A549 (cell line): ENCODE results near the gene RINL. TPM values are rescaled to one million over a fixed set of nuclear protein-coding genes. Genes with fewer than 3 reads are reported as not detected.

Experiments
- ATAC-seq, 2 experiments: fragments of 200-7000 bp in 1 of 2; fragments of >200 bp in 1 of 2; cut with Nextera tagmentation in 1 of 2; cut with Tn5 transposase in 1 of 2; 3 replicates each; pipeline versions ENCODE4 v1.8.0 to v1.9.1; 2018 to 2020; ENCODE audit warnings: mild to moderate bottlenecking in 1 of 2, moderate library complexity in 1 of 2
- CTCF ChIA-PET: fragments of 300-600 bp; sonication (Branson Sonifier 250); formaldehyde crosslinking; extraction: SDS; loops from one replicate; lab custom pipeline; 2021; ENCODE audit warnings: antibody characterized with exemption, inconsistent platforms; lab: Yijun Ruan, JAX
- POLR2A ChIA-PET: fragments of 350-600 bp; formaldehyde crosslinking; extraction: SDS; loops from one replicate; lab custom pipeline; 2021; ENCODE audit warnings: antibody characterized with exemption, inconsistent platforms; lab: Yijun Ruan, JAX
- DNase-seq, 2 experiments: peaks; one replicate each; pipeline versions ENCODE4 v3.0.0 to v3.0.0-alpha.2; 2011 to 2016; ENCODE audit warnings: low read depth in 1 of 2, low spot score in 1 of 2
- FAIRE-seq: peaks from 2 replicates; lab custom pipeline; 2011; peaks lifted over from hg19 to GRCh38; lab: Jason Lieb, UNC
- H3K27ac ChIP-seq, 2 experiments: fragments of >200 bp; sonication (Bioruptor Twin); formaldehyde crosslinking; 3 replicates each; pipeline ENCODE4 v1.5.1; 2016 to 2017
- H3K4me1 ChIP-seq: fragments of >200 bp; sonication (Bioruptor Twin); formaldehyde crosslinking; 3 replicates; pipeline ENCODE4 v1.6.1; 2016
- H3K4me2 ChIP-seq: fragments of >200 bp; sonication (Bioruptor Twin); formaldehyde crosslinking; 3 replicates; pipeline ENCODE4 v1.6.1; 2016
- H3K4me3 ChIP-seq: fragments of >200 bp; sonication (Bioruptor Twin); formaldehyde crosslinking; 3 replicates; pipeline ENCODE4 v1.5.1; 2016
- H3K9me3 ChIP-seq: fragments of >200 bp; sonication (Bioruptor Twin); formaldehyde crosslinking; 3 replicates; pipeline ENCODE4 v1.6.1; 2016
- BCL3 ChIP-seq: fragments of >200 bp; sonication (Bioruptor Twin); formaldehyde crosslinking; IDR thresholded peaks from 3 replicates; pipeline ENCODE4 v1.6.1; 2016
- CBX2 ChIP-seq: fragments of 200-600 bp; sonication (generic); IDR thresholded peaks from 2 replicates; pipeline ENCODE4 v1.6.1; 2016; ENCODE audit warnings: low read depth, mild to moderate bottlenecking, borderline replicate concordance
- CEBPB ChIP-seq, 2 experiments: fragments of >200 bp in 1 of 2; sonication (Bioruptor Twin) in 1 of 2; formaldehyde crosslinking in 1 of 2; IDR thresholded peaks; 2 replicates each; pipeline ENCODE4 v1.6.1; 2012 to 2016
- CHD2 ChIP-seq: fragments of 150-350 bp; IDR thresholded peaks from 2 replicates; pipeline ENCODE4 v1.6.1; 2014; ENCODE audit warnings: low read length; ENCODE audit not compliant: partially characterized antibody
- CHD4 ChIP-seq: fragments of 200-600 bp; sonication (generic); IDR thresholded peaks from 2 replicates; pipeline ENCODE4 v1.6.1; 2016; ENCODE audit warnings: antibody characterized with exemption, mild to moderate bottlenecking, borderline replicate concordance
- E2F6 ChIP-seq: IDR thresholded peaks from 2 replicates; pipeline ENCODE4 v1.6.1; 2012; ENCODE audit warnings: low read depth, borderline replicate concordance
- EHMT2 ChIP-seq: fragments of 200-600 bp; sonication (generic); IDR thresholded peaks from 2 replicates; pipeline ENCODE4 v1.6.1; 2016; ENCODE audit warnings: antibody characterized with exemption, low read depth, mild to moderate bottlenecking, moderate library complexity
- EP300 ChIP-seq, 2 experiments: fragments of >200 bp; sonication (Bioruptor Twin); formaldehyde crosslinking; IDR thresholded peaks; 2 replicates in 1 of 2; 3 replicates in 1 of 2; pipeline ENCODE4 v1.6.1; 2016 to 2017
- GATA3 ChIP-seq: IDR thresholded peaks from 2 replicates; pipeline ENCODE4 v1.6.1; 2012; ENCODE audit warnings: borderline replicate concordance
- HEYL ChIP-seq: fragments of 250-450 bp; sonication (Bioruptor Pico); IDR thresholded peaks from 2 replicates; pipeline ENCODE4 v1.8.0; 2021; ENCODE audit warnings: mild to moderate bottlenecking, moderate library complexity
- HOXA7 ChIP-seq: fragments of 250-450 bp; sonication (Bioruptor Pico); IDR thresholded peaks from 2 replicates; pipeline ENCODE4 v1.5.0; 2020; ENCODE audit warnings: mild to moderate bottlenecking, moderate library complexity
- JUN ChIP-seq, 2 experiments: fragments of >200 bp; sonication (Bioruptor Twin); formaldehyde crosslinking; IDR thresholded peaks; 2 replicates in 1 of 2; 3 replicates in 1 of 2; pipeline ENCODE4 v1.6.1; 2016 to 2017
- JUNB ChIP-seq: fragments of >200 bp; sonication (Bioruptor Twin); formaldehyde crosslinking; IDR thresholded peaks from 2 replicates; pipeline ENCODE4 v1.6.1; 2016
- KDM5A ChIP-seq: fragments of 200-600 bp; sonication (generic); IDR thresholded peaks from 2 replicates; pipeline ENCODE4 v1.6.1; 2016; ENCODE audit warnings: antibody characterized with exemption, mild to moderate bottlenecking
- MYC ChIP-seq: IDR thresholded peaks from 2 replicates; pipeline ENCODE4 v1.6.1; 2012; ENCODE audit warnings: mild to moderate bottlenecking, inconsistent platforms, low read length, improper control_type of control experiment, borderline replicate concordance
- NFE2L2 ChIP-seq: fragments of 150-350 bp; conservative IDR thresholded peaks from 2 replicates; pipeline ENCODE4 v1.6.1; 2014; ENCODE audit warnings: low read length
- NPAS2 ChIP-seq: fragments of 250-450 bp; sonication (Bioruptor Pico); IDR thresholded peaks from 2 replicates; pipeline ENCODE4 v1.8.0; 2022; ENCODE audit warnings: mild to moderate bottlenecking, moderate library complexity, borderline replicate concordance
- PBX3 ChIP-seq: IDR thresholded peaks from 2 replicates; pipeline ENCODE4 v1.6.1; 2012
- PHF8 ChIP-seq: fragments of 200-600 bp; sonication (generic); IDR thresholded peaks from 2 replicates; pipeline ENCODE4 v1.6.1; 2016; ENCODE audit warnings: low read depth, mild to moderate bottlenecking, antibody characterized with exemption, moderate library complexity, borderline replicate concordance
- POLR2A ChIP-seq: IDR thresholded peaks from 2 replicates; pipeline ENCODE4 v1.6.1; 2012; ENCODE audit warnings: mild to moderate bottlenecking, low read length
- REST ChIP-seq: fragments of 200-600 bp; sonication (generic); IDR thresholded peaks from 2 replicates; pipeline ENCODE4 v1.6.1; 2016; ENCODE audit warnings: antibody characterized with exemption, mild to moderate bottlenecking, moderate library complexity
- RNF2 ChIP-seq: fragments of 200-600 bp; sonication (generic); IDR thresholded peaks from 2 replicates; pipeline ENCODE4 v1.6.1; 2016; ENCODE audit warnings: low read depth, mild to moderate bottlenecking, antibody characterized with exemption, moderate library complexity, borderline replicate concordance
- SMC3 ChIP-seq: fragments of >200 bp; sonication (Bioruptor Twin); formaldehyde crosslinking; IDR thresholded peaks from 3 replicates; pipeline ENCODE4 v1.6.1; 2018; ENCODE audit warnings: inconsistent platforms
- TFCP2L1 ChIP-seq: fragments of 250-450 bp; sonication (Bioruptor Pico); IDR thresholded peaks from 2 replicates; pipeline ENCODE4 v1.5.0; 2021; ENCODE audit warnings: mild to moderate bottlenecking
- TP53 ChIP-seq: fragments of 250-450 bp; sonication (Bioruptor Pico); IDR thresholded peaks from 2 replicates; pipeline ENCODE4 v1.5.0; 2021; ENCODE audit warnings: mild to moderate bottlenecking, moderate library complexity
- ZFP36 ChIP-seq: fragments of 450-650 bp; IDR thresholded peaks from 2 replicates; pipeline ENCODE4 v1.6.1; 2014; ENCODE audit warnings: borderline replicate concordance; ENCODE audit not compliant: partially characterized antibody
- WGBS: methylation state at CpG from one replicate; pipeline ENCODE4 v1.1.6; 2017; ENCODE audit errors: missing lambda C conversion rate; 5-methylcytosine and 5-hydroxymethylcytosine counted together
- polyA plus RNA-seq, 4 experiments: library from polyadenylated mRNA; depleted of rRNA in 3 of 4; stranded (reverse); fragments of >200 nt; fragmentation: RNase III in 1 of 4; extraction: RNeasy Plus Mini Kit Qiagen cat#74134 plus additional on column Dnase treatment in 1 of 4; gene quantifications; 2 replicates in 3 of 4; 3 replicates in 1 of 4; pipeline ENCODE4 v1.2.3, GENCODE V29; 2011 to 2017

Gene RINL
- polyA plus RNA-seq, 2 of the 4 experiments (the other 2 are of a cell fraction), result 2.9 to 6.3 TPM

GRCh38 chr19:38850976-38851621, 27.0 kb downstream of the RINL start:
- Histone ChIP-seq H3K4me2 (peak overlapping the region; percentile 70), H3K4me3 (peak overlapping the region; percentile 64), H3K9me3 (no peaks in the 10 kb centered on the region), H3K4me1 (peaks cover 39% of the 10 kb centered on the region), H3K27ac (peak overlapping the region; percentile 93 to 95)
- ATAC-seq (no peak), DNase-seq (no peak), FAIRE-seq (no peak)
- CTCF ChIA-PET, result interaction anchor here (0.6 to 4.3 kb wide), 19 partner anchors 9 to 306 kb away, joined by 3 to 25 read pairs (median 4); partner anchors contain the start of genes LGALS7, MRPS12 and SARS2
- no peak for TF ChIP-seq HEYL
- 0 out of 2 replicates have a peak, but pooled peaks have one; percentile 2 for TF ChIP-seq NFE2L2
- TF ChIP-seq PHF8, result 0 out of 2 replicates have a peak, but pooled peaks have one; percentile 18
- TF ChIP-seq POLR2A, result peak; percentile 41
- TF ChIP-seq SMC3, result no peak
- TF ChIP-seq CHD4, result peak; percentile 90; the same call in 1 of the 2 replicates
- TF ChIP-seq EHMT2, result no peak
- no peak for TF ChIP-seq KDM5A
- TF ChIP-seq BCL3, result peak; percentile 17; the same call in 1 of the 3 replicates
- TF ChIP-seq REST, result no peak
- peak; percentile 20; the same call in 1 of the 2 replicates for TF ChIP-seq TFCP2L1 (CRISPR knock-in tag)
- TF ChIP-seq NPAS2, result no peak
- TF ChIP-seq CHD2, result no peak
- POLR2A ChIA-PET, result interaction anchor here (0.5 to 3.2 kb wide), 18 partner anchors 9 to 477 kb away, joined by 3 to 26 read pairs (median 4); partner anchors contain the start of genes ACTN4, ECH1, EIF3K and FAM98C
- 64% methylated on average over 40 of the region's 40 CpGs for WGBS

- FAIRE-seq (peak; percentile 100), DNase-seq (peak; percentile 100), ATAC-seq (peak; percentile 66 to 89)
- Histone ChIP-seq H3K4me2 (peak overlapping the region; percentile 70), H3K27ac (peak overlapping the region; percentile 93 to 95), H3K4me3 (peak overlapping the region; percentile 64), H3K9me3 (no peaks in the 10 kb centered on the region), H3K4me1 (peaks cover 44% of the 10 kb centered on the region)
- ChIA-PET POLR2A (interaction anchor here (0.6 to 3.2 kb wide), 9 partner anchors 8 to 232 kb away, joined by 3 to 26 read pairs (median 6); partner anchors contain the start of genes ACTN4, ECH1, EIF3K and MRPS12), CTCF (interaction anchor here (0.7 to 4.3 kb wide), 13 partner anchors 9 to 303 kb away, joined by 3 to 25 read pairs (median 4); partner anchors contain the start of genes LGALS7, MRPS12 and SARS2)
- 6% methylated on average over 26 of the region's 26 CpGs for WGBS
- TF ChIP-seq CEBPB (IDR thresholded peaks at IDR 0.05) (no peak; a peak in 1 of 4 replicates), HOXA7 (CRISPR knock-in tag) (no peak), BCL3 (peak; percentile 59; the same call in 1 of the 3 replicates), EP300 (IDR thresholded peaks at IDR 0.05) (no peak), KDM5A (no peak), ZFP36 (no peak), PHF8 (0 out of 2 replicates have a peak, but pooled peaks have one; percentile 29), MYC (peak; percentile 69; the same call in 1 of the 2 replicates), PBX3 (no peak), TP53 (CRISPR knock-in tag) (peak; percentile 81; the same call in 1 of the 2 replicates), POLR2A (peak; percentile 64), RNF2 (no peak), E2F6 (0 out of 2 replicates have a peak, but pooled peaks have one; percentile 10), GATA3 (no peak; the same call in 1 of the 2 replicates), CBX2 (no peak), NPAS2 (no peak), JUNB (no peak), JUN (IDR thresholded peaks at IDR 0.05) (peak in 1 of 2 experiments; percentile 62; a peak in 3 of 5 replicates), NFE2L2 (no peak)
These were observed 27.6 kb downstream of the RINL start for GRCh38 chr19:38850436-38850975.
